Inflammatory macrophage treated with lipopolysaccharide for 1 hour (primary cell): Measurements from ENCODE around the gene SLC17A9.
A peak's percentile ranks its signal among the peaks of the same experiment; 100 is the strongest.

Source experiments
- DNase-seq, 2 donors: peaks; one replicate each; pipeline ENCODE4 v3.0.0-alpha.2; 2020 to 2022

SLC17A9 gene

GRCh38 chr20:63006540-63007359, 54.2 kb downstream of the SLC17A9 start, which contains the start of gene BHLHE23:
TSS of gene BHLHE23 (minus strand) at chr20:63006964. CDS start at chr20:63006774, 190 bp downstream.
- no peak for DNase-seq

DNA sequence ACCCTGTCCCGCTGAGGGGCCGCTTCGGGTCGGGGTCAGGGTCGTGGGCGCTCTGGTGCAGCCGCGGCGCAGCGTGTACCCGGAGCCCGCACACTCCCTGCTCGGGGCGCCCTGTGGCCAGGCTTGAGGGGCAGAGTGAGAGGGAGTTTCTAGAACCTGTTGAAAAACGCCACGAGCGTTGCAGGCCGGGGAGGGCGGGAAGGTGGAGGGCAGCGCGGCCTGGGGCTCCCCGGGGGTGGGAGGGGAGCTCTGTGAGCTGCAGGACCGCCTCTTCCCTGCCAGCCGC, 54.8 kb downstream of the SLC17A9 start:
- no peak for DNase-seq

DNA sequence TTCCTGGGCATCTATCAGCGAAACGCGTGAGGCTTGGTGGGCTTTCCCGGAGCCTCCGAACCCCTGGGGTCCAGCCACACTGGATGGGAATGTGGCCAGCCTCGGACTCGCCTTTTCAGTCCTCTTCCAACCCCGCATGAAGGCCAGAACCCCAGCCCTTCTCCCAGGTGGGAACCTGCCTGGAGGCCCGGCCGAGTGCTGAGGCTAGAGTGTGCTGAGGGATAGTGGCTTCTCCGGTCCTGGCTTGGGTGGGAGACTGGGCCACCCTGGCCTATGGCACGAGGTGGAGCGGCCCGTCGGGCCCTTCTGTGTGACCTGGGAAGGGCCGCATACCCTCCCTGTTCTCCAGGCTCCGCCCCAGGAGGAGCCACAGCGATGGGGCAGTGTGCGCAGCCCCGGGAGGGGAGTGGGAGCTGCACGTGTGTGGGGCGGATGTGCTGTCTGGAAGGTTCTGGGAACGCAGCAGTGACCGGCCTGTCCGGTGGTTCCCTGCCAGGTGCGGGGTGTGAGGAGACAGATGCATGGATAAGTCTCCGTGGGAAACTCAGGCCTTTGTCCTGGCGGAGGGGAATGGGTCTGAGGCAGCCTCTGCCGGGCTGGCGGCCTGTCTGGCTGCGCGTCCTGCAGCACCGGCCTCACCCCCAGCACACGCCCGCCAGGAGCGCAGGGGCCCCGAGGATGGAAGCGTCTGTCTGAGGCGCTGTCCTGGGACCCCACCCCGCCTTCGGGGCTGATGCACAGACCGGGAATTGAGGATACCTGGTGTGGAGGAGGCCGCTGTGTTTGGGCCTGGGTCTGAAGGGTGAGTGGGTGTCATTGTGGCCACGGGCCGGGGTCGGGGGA, 55.4 kb downstream of the SLC17A9 start:
- no peak for DNase-seq

DNA sequence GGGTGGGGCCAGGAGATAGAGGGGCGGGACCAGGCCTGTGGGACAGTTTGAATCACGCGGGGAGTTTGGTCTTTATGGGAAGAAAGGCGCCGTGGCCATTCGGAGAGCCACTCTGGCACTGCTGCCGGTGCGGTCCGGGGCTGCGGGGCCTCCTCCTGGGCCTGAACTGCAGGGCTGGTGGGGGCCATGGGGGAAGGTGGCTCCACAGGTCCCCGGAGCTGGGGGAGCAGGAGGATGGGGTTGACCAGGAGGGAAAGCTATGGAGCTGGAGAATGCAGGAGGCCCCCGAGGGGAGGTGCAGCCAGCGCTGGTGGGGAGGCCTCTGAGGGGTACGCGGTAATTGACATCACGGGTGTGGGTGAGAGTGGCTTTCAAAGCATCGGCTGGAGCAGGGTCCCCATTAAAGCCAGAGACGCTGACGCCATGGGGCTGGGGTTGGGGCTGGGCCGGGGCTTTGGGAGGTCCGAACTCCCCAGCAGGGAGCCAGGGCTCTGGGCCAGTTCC, 56.1 kb downstream of the SLC17A9 start:
- no peak for DNase-seq

DNA sequence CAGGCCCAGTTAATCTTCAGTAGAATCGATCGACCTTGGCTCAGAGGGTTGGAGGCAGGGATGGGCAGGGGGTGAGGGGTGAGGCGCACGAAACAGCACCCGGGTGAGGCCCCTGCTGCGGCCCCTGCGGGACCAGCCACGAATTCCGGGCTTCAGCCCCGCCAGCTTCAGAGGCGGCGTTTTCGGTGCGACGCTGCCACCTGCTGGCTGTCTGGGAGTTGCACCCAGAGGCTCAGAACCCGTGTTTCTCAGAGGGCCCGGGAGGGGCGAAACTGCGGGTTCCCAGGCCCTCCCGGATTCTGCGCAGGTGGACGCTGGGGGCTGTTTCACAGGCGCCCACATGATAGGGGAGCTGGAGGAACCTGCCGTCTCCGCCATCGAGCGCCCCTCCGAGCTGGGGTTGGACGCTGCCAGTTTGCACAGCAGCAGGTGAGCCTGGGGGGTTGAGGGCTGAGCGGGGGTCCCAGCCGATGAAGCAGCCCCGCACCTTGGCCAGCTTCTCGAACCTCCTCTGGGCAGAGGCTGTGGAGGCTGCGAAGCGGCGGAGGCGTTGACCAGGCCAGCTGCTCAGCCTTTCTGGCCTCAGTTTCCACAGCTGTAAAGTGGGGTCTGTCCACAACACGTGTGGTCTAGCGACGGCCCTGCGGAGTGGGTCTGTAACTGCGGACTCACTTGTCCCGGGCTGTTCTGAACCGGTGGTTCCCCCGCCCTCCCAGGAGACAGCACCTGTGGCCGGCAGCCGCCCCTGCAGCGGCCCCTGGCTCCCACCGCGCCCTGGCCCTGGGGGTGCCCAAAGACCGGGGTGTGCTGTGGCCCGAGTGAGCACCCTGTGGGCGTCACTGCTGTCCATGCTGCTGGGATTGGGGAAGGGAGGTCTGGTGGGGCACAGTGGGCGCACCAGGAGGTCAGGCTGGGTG, 56.8 kb downstream of the SLC17A9 start:
- peak; percentile 46 to 94 for DNase-seq

GRCh38 chr20:63009988-63010769, 57.7 kb downstream of the SLC17A9 start:
- DNase-seq, result peak; percentile 33 to 36

DNA sequence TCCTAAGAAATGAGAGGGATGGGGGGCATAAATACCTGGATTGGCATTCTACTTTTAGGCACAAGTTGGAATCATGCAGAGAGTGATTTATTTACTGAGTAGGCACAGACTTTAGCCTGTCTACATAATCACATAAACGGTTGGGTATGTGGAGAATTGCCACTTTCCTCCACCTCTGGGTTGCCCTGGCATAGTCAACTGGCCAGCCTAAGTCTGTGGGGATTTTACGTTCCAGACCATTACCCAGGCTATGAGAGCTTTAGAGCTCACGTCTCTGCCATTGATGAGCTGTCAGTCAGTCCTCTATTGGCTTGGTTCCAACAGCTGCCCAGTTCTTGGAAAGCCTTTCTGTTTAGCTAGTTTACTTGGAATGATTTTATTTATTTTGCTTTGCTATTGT, 59.3 kb downstream of the SLC17A9 start:
- DNase-seq, result no peak

- DNase-seq, result no peak
Observed at GRCh38 chr20:63013207-63013606, 60.7 kb downstream of the SLC17A9 start.

DNA sequence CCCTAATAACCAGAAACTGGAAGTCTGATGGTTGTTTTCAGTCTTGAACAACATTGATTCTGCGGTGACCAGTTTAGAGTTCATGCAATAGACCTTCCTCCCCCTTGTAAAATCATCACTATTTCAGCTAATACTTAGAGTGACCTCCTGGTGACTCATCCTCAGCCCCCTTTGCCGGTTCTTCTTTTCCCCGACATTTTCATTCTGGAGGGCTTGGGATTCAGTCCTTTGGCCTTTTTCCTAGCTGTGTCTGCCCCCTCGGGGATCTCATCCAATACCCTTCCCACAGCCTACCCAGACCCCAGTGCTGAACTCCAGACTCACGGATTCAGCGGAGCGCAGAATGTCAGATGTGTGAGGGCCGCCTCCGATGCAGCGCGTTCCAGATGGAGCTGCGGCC, 61.8 kb downstream of the SLC17A9 start:
- DNase-seq, result no peak

DNA sequence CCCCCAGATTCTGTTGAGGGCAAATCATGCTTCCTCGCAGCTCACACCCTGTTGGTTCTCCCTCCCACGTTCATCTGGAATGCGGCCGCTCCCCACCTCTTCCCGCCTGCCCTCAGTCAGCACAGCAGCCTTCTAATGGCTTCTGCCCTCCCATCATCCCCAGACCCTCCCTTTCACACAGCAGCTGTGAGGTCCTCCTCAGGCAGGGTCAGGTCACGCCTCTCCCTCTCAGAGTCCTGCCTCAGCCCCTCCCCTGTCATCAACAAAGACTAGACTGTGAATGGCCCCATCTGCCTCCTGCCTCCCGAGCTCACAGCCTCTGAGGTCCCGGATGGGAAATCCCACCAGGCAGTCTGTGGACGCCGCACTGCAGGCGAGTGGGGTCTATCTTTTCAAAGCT, 62.2 kb downstream of the SLC17A9 start:
- DNase-seq, result no peak

DNA sequence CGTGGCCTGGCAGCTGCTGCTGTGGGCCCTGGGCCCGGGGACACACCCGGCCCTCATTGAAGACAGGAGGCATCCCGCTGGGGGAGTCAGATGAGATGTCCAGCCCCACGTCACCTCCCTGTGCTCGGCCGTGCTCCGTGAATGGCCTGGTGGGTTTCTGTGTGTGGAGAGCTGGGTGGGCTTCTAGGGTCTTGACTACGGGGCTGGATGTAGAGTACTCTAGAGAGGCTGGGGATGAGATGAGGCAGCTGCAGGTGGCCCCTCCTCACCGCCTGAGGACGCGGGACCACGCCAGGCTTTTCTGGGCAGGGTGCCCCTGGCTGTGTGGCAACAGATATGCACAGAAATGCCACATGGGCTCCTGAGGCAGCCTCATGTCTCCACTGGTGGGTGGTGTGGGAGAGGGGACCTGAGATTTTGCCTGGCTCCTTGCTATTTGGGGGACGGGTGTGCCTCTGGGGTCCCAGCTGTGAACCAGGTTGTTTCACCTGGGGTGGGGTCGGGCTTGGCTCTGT, 62.7 kb downstream of the SLC17A9 start:
- no peak for DNase-seq

GRCh38 chr20:63015662-63016361, 63.3 kb downstream of the SLC17A9 start:
- DNase-seq, result no peak

GRCh38 chr20:63016514-63017075, 64.1 kb downstream of the SLC17A9 start:
- DNase-seq, result no peak

DNA sequence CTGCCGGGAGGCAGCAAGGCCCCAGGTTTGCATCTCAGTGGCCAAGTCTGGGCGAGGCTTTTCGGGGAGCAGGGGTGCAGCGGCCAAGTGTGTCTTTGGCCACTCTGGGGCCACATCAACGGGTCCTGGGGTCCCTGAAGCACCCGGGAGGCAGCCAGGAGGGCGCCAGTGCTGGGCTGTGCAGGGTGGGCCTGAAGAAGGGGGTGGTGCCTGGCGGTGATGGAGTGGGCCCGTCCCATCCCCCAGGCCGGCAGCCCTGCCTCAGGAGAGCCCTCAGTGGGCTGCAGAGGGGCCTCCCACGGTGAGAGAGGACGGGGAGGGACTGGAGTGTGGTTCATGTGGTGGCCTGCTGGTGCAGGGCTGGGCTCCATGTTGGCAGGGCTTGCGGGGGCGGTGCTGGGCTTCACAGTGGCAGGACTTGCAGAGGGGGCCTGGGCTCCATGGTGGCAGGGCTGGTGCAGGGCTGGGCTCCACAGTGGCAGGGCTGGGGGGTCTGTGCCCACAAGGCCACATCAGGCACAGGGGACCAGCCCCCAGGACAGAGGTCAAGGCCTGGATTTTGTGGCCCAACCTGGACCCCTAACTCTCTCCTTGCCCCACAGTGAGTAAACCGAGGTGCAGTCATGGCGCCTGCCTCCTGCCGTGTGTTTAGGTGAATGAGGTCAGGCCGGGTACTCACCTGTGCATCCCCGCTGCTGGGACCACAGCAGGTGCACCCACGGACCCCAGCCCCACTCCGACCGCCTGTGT, 64.7 kb downstream of the SLC17A9 start:
- DNase-seq, result no peak

DNA sequence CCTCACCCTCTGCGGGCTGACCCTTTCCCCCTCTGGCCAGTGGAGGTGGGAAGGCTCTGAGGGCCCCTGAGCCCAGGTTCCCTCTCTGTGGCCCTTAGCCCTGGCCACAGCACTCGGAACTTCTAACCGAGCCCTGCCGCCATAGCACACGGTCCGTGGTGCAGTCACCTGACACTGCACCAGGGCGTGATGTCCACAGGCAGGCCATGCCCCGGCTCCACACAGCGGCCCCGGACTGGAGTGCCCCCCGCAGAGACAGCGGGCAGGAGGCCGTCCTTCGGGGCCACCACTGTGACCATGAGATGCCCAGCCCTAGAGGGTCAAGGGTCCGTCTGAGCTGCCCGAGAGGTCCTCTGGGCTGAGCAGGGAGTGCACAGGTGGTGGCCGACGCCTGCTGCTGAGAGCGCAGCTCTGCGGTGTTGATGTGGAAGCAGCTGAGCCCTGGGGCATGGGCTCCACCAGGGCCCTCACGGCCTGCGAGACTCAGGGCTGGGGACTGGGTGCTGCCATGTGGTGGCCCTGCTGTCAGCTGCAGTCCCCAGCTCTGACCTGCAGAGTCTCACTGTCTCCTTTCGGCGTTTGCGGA, 65.4 kb downstream of the SLC17A9 start:
- no peak for DNase-seq
